ENCODE data around the gene KRTAP10-11. TPM values are rescaled to one million over a fixed set of nuclear protein-coding genes. Genes with fewer than 3 reads are reported as not detected.

The KRTAP10-11 gene
- total and polyA plus RNA-seq, 2 of the 8 experiments (the other 6 are each of a cell fraction or from before 2014, with no cell fraction given) = not detected

- Histone ChIP-seq H3K18ac (ENCODE audit: extremely low read depth, low read length) (no peak overlapping the region), H4K91ac (replicated peaks; ENCODE audit: insufficient read length, low read length) (no peak overlapping the region), H3K9me3 (ENCODE audit: insufficient read depth in 2 of 2, low read depth in 1 of 2, low read length in 1 of 2) (peaks cover 18 to 19% of the 10 kb centered on the region in 2 experiments), H2BK12ac (ENCODE audit: low read depth, low read length) (no peak overlapping the region), H2BK5ac (ENCODE audit: low read depth, low read length) (no peak overlapping the region), H4K8ac (ENCODE audit: extremely low read depth, insufficient read depth, low read length) (no peak overlapping the region), H3K4me2 (ENCODE audit: insufficient read depth in 1 of 2, low read depth in 2 of 2, low read length in 2 of 2) (no peak overlapping the region), H3K4me3 (ENCODE audit: extremely low read depth in 1 of 4, insufficient read depth in 2 of 4, low read depth in 3 of 4, low read length in 4 of 4) (no peak overlapping the region), H3K23ac (ENCODE audit: insufficient read length) (no peak overlapping the region), H2AK5ac (ENCODE audit: low read depth, low read length) (no peak overlapping the region), H3K23me2 (ENCODE audit: low read depth, low read length) (no peaks in the 10 kb centered on the region), H3K27ac (ENCODE audit: low read depth, low read length) (no peak overlapping the region), H3K14ac (ENCODE audit: insufficient read length) (no peak overlapping the region), H3K27me3 (replicated peaks in 1 of 4; ENCODE audit: control insufficient read depth in 3 of 4, extremely low read depth in 1 of 4, insufficient read depth in 3 of 4, low read length in 3 of 4) (no peaks in the 10 kb centered on the region), H4K20me1 (replicated peaks in 1 of 2; ENCODE audit: control insufficient read depth in 1 of 2, insufficient read depth in 2 of 2, low read length in 2 of 2) (no peaks in the 10 kb centered on the region), H3K9ac (replicated peaks in 1 of 4; ENCODE audit: extremely low read depth in 1 of 4, low read depth in 3 of 4, low read length in 3 of 4) (no peak overlapping the region), H4K5ac (ENCODE audit: insufficient read length, low read depth, low read length) (no peak overlapping the region), H2BK20ac (ENCODE audit: low read length) (no peak overlapping the region), H2BK120ac (replicated peaks; ENCODE audit: low read depth, low read length) (no peak overlapping the region), H3K79me2 (ENCODE audit: control insufficient read depth in 1 of 2, insufficient read depth in 2 of 2, low read length in 2 of 2) (no peaks in the 10 kb centered on the region), H3K79me1 (ENCODE audit: low read depth, low read length) (no peaks in the 10 kb centered on the region; the same call in 1 of the 2 replicates), H3K4ac (replicated peaks; ENCODE audit: insufficient read length, low read depth, low read length) (no peak overlapping the region), H2BK15ac (ENCODE audit: low read length) (no peak overlapping the region), H3K56ac (replicated peaks; ENCODE audit: insufficient read length, low read depth, low read length) (no peak overlapping the region), H3K4me1 (replicated peaks in 1 of 4; ENCODE audit: control insufficient read depth in 3 of 4, insufficient read depth in 4 of 4, low read length in 3 of 4) (peaks cover 0 to 4% (median 2%) of the 10 kb centered on the region in 4 experiments; a peak in 4 of 7 replicates), H2AFZ (ENCODE audit: low read length) (no peak overlapping the region), H3K36me3 (ENCODE audit: control insufficient read depth in 2 of 4, insufficient read depth in 4 of 4, low read length in 3 of 4) (no peaks in the 10 kb centered on the region)
- ChIA-PET POLR2A (ENCODE audit: partially characterized antibody) (no interaction called here), CTCF (ENCODE audit: partially characterized antibody) (interaction anchor here (1.1 to 4.0 kb wide), 4 partner anchors 11 to 140 kb away, joined by 4 to 16 read pairs (median 9); partner anchors contain the start of gene KRTAP10-7)
- 86% methylated on average over 6 of the region's 6 CpGs; no CpG with 5 or more reads in 1 of the 2 experiments for WGBS, 2 experiments (ENCODE audit: extremely low coverage in 1 of 2, insufficient coverage in 1 of 2, insufficient read length in 1 of 2, insufficient replicate concordance in 2 of 2, low coverage in 1 of 2, low lambda C conversion rate in 2 of 2, missing lambda C conversion rate in 1 of 2)
- no peak for FAIRE-seq
- no peak for TF ChIP-seq HDAC6 (IDR thresholded peaks at IDR 0.05; ENCODE audit: low read depth, low read length)
- TF ChIP-seq JUND (IDR thresholded peaks at IDR 0.05; ENCODE audit: low read length) = no peak
- TF ChIP-seq KDM1A (IDR thresholded peaks at IDR 0.05; ENCODE audit: borderline replicate concordance, low read length) = no peak
- no peak for TF ChIP-seq RNF2 (IDR thresholded peaks at IDR 0.05; ENCODE audit: borderline replicate concordance, low read depth, low read length, missing control alignments, poor library complexity, severe bottlenecking)
- no peak for TF ChIP-seq E2F6 (IDR thresholded peaks at IDR 0.05)
- TF ChIP-seq BACH1 (IDR thresholded peaks at IDR 0.05; ENCODE audit: low read length) = no peak
- no peak for TF ChIP-seq PHF8 (conservative IDR thresholded peaks at IDR 0.05; ENCODE audit: low read depth, low read length)
- no peak for TF ChIP-seq SP1 (IDR thresholded peaks at IDR 0.05; ENCODE audit: low read depth, low read length)
- TF ChIP-seq HDAC2 (IDR thresholded peaks at IDR 0.05; ENCODE audit: borderline replicate concordance in 1 of 2, low read depth in 2 of 2, low read length in 2 of 2) = no peak
- no peak for TF ChIP-seq EZH2 (IDR thresholded peaks at IDR 0.05; ENCODE audit: low read depth, low read length, severe bottlenecking)
- no peak for DNase-seq (ENCODE audit: low read depth in 1 of 2, low spot score in 2 of 2)
Observed at GRCh38 chr21:44619886-44620285, 26.3 kb upstream of the KRTAP10-11 start.
